Mucosa of rectum (tissue), 2 donors: ENCODE data around the gene ACACB.

Experiments
- H3K27ac ChIP-seq, 2 donors: one replicate each; pipeline ENCODE4 v1.7.0; 2013; ENCODE audit warnings: inconsistent platforms in 2 of 2, low read depth in 2 of 2, low read length in 2 of 2
- H3K27me3 ChIP-seq, 2 donors: one replicate each; pipeline ENCODE4 v1.7.0; 2013; ENCODE audit warnings: low read length in 2 of 2; ENCODE audit not compliant: control insufficient read depth in 2 of 2, insufficient read depth in 2 of 2
- H3K36me3 ChIP-seq, 2 donors: one replicate each; pipeline ENCODE4 v1.7.0; 2013; ENCODE audit warnings: low read length in 2 of 2; ENCODE audit not compliant: control insufficient read depth in 2 of 2, insufficient read depth in 2 of 2
- H3K4me1 ChIP-seq, 2 donors: one replicate each; pipeline ENCODE4 v1.7.0; 2013; ENCODE audit warnings: low read length in 2 of 2, mild to moderate bottlenecking in 1 of 2; ENCODE audit not compliant: control insufficient read depth in 2 of 2, insufficient read depth in 2 of 2
- H3K4me3 ChIP-seq, 2 donors: one replicate each; pipeline ENCODE4 v1.7.0; 2013; ENCODE audit warnings: low read length in 2 of 2
- H3K9ac ChIP-seq, 2 donors: one replicate each; pipeline ENCODE4 v1.7.0; 2013; ENCODE audit warnings: low read length in 2 of 2, low read depth in 1 of 2, mild to moderate bottlenecking in 1 of 2
- H3K9me3 ChIP-seq, 2 donors: one replicate each; pipeline ENCODE4 v1.7.0; 2013; ENCODE audit warnings: low read length in 2 of 2; ENCODE audit not compliant: control insufficient read depth in 2 of 2
- donor health status: healthy.
- donor health status: Normal muscosa, but diverticular disease.

The ACACB gene

DNA sequence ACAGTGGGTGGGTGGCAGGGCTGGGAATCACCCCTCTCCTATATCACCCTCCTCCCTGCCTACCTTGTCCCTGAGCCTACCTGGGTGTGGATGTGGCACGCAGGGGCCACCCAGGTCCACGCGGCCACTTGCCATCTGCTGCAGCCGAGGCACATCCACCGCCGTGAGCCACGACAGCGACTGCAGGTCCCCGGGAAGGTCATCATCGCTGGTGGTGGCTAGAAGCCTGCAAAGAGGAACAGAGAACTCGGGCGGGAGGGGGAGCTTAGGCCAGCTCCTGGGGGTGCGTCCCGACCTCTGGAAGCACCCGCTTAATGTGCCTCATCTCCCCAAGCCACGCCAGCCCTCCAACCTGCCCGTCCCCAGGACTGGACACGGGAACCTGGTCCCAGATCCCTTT, 173.7 kb downstream of the ACACB start:
- no peaks in the 10 kb centered on the region for H3K9me3 ChIP-seq
- H3K9ac ChIP-seq = no peak overlapping the region
- no peak overlapping the region for H3K27ac ChIP-seq
- no peak overlapping the region for H3K4me3 ChIP-seq
- H3K4me1 ChIP-seq = no peaks in the 10 kb centered on the region
- H3K27me3 ChIP-seq = no peaks in the 10 kb centered on the region
- H3K36me3 ChIP-seq = no peaks in the 10 kb centered on the region

- no peak overlapping the region for H3K4me3 ChIP-seq
- no peak overlapping the region for H3K27ac ChIP-seq
- no peaks in the 10 kb centered on the region for H3K27me3 ChIP-seq
- H3K9ac ChIP-seq = no peak overlapping the region
- no peaks in the 10 kb centered on the region for H3K4me1 ChIP-seq
- H3K36me3 ChIP-seq = no peaks in the 10 kb centered on the region
- H3K9me3 ChIP-seq = no peaks in the 10 kb centered on the region
These were observed 174.7 kb downstream of the ACACB start for GRCh38 chr12:109291117-109291516.

DNA sequence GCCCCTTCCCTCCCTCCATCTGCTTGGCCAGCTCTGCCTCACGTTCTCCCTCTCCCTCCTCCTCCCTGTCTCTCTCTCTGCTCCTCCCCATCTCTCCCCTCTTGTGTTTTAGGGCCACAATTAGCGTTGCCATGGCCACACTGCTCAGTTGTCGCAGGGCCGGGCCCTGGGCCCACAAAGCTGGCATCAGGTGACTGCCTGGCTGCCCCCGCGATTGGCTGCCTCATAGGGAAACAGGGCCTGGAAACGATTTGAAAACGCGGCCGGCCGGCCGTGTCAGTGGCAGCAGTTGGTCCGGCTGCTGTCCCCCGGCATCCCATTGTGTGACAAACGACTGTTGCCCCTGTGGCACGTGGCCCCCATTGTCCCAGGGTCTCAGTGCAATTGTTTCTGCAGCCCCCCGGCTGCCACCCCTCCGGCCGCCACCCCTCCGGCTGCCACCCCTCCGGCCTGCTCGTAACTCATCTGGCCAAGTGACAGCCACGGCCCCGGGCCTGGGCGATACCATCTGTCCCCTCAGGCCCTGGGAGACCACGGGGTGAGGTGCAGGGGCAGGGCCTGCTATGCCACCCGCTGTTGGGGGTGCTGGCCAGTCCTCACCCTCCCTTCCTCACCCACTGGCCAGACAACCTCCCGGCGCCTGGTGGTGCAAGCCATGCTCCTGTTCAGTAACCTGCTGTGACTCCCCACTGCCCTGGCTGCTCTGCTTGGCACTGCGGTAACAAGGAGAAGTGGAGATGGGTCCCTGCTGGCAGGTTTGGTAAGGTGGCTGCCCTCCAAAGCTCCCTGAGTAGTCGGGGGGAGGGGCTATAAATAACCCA, 175.3 kb downstream of the ACACB start:
- no peaks in the 10 kb centered on the region for H3K9me3 ChIP-seq
- H3K27ac ChIP-seq = no peak overlapping the region
- peak overlapping the region in 1 of 2 donors; percentile 20 for H3K4me3 ChIP-seq
- H3K9ac ChIP-seq = peak overlapping the region in 1 of 2 donors; percentile 5
- no peaks in the 10 kb centered on the region for H3K4me1 ChIP-seq
- no peaks in the 10 kb centered on the region for H3K36me3 ChIP-seq
- no peaks in the 10 kb centered on the region for H3K27me3 ChIP-seq

GRCh38 chr12:109292342-109292711, 175.9 kb downstream of the ACACB start:
- Histone ChIP-seq H3K4me3 (no peak overlapping the region), H3K27ac (no peak overlapping the region), H3K36me3 (no peaks in the 10 kb centered on the region), H3K9ac (no peak overlapping the region), H3K9me3 (no peaks in the 10 kb centered on the region), H3K27me3 (no peaks in the 10 kb centered on the region), H3K4me1 (no peaks in the 10 kb centered on the region)

GRCh38 chr12:109293106-109293505, 176.7 kb downstream of the ACACB start:
- no peaks in the 10 kb centered on the region for H3K36me3 ChIP-seq
- H3K27ac ChIP-seq = no peak overlapping the region
- H3K4me3 ChIP-seq = no peak overlapping the region
- H3K27me3 ChIP-seq = no peaks in the 10 kb centered on the region
- H3K4me1 ChIP-seq = no peaks in the 10 kb centered on the region
- H3K9me3 ChIP-seq = no peaks in the 10 kb centered on the region
- H3K9ac ChIP-seq = no peak overlapping the region

GRCh38 chr12:109294286-109294796, 178.0 kb downstream of the ACACB start:
- Histone ChIP-seq H3K4me1 (no peaks in the 10 kb centered on the region), H3K27ac (no peak overlapping the region), H3K9me3 (no peaks in the 10 kb centered on the region), H3K36me3 (no peaks in the 10 kb centered on the region), H3K4me3 (no peak overlapping the region), H3K9ac (no peak overlapping the region), H3K27me3 (no peaks in the 10 kb centered on the region)

DNA sequence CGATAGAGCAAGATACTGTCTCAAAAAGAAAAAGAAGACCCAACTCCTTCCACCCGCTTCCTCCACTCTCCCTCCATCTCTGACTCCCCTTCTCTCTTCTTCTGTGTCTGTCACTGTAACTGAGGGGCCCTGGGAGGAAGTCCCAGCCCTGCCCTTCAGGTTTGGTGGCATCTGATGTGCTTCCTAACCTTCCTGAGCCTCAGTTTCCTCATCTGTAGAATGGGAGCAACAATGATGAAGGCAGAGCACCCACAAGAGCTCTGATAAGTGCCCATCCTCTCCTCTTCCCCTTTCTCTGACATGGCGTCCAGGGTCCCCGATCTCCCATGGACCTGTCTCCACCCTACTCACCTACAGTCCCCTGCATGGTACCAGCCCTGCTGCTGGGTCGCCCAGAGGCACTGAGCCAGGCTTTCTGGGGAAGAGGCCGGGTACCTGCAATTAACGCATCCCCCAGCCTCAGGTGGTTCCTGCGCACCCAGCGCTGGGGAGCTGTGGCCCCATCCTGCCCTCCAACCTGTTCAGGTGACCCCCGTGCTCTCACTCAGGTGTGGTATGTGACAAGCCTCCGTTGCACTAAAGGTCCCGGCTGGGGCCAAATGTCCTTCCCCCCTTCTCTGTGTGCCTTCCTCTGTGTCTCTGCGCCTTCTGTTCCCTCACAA, 179.5 kb downstream of the ACACB start:
- Histone ChIP-seq H3K36me3 (no peaks in the 10 kb centered on the region), H3K4me3 (no peak overlapping the region), H3K9me3 (no peaks in the 10 kb centered on the region), H3K27ac (no peak overlapping the region), H3K4me1 (no peaks in the 10 kb centered on the region), H3K27me3 (no peaks in the 10 kb centered on the region), H3K9ac (no peak overlapping the region)

GRCh38 chr12:109296431-109296830, 180.0 kb downstream of the ACACB start:
- Histone ChIP-seq H3K4me1 (no peaks in the 10 kb centered on the region), H3K9me3 (no peaks in the 10 kb centered on the region), H3K4me3 (no peak overlapping the region), H3K36me3 (no peaks in the 10 kb centered on the region), H3K9ac (no peak overlapping the region), H3K27me3 (no peaks in the 10 kb centered on the region), H3K27ac (no peak overlapping the region)

- no peak overlapping the region for H3K4me3 ChIP-seq
- H3K27me3 ChIP-seq = peaks cover 2 to 6% of the 10 kb centered on the region in 2 donors
- no peak overlapping the region for H3K9ac ChIP-seq
- no peaks in the 10 kb centered on the region for H3K36me3 ChIP-seq
- no peak overlapping the region for H3K27ac ChIP-seq
- H3K4me1 ChIP-seq = no peaks in the 10 kb centered on the region
- no peaks in the 10 kb centered on the region for H3K9me3 ChIP-seq
These were observed 183.5 kb downstream of the ACACB start for GRCh38 chr12:109299849-109300248.

- H3K27me3 ChIP-seq = peaks cover 2 to 13% of the 10 kb centered on the region in 2 donors
- no peak overlapping the region for H3K27ac ChIP-seq
- H3K36me3 ChIP-seq = no peaks in the 10 kb centered on the region
- H3K4me3 ChIP-seq = no peak overlapping the region
- H3K9me3 ChIP-seq = no peaks in the 10 kb centered on the region
- H3K9ac ChIP-seq = no peak overlapping the region
- H3K4me1 ChIP-seq = no peaks in the 10 kb centered on the region
These were observed 185.3 kb downstream of the ACACB start for GRCh38 chr12:109301643-109302168.
